Large intestine (tissue), 1 donor: ENCODE measurements around the gene GPM6B. TPM values are rescaled to one million over a fixed set of nuclear protein-coding genes. Genes with fewer than 3 reads are reported as not detected.

Experiments
- polyA plus RNA-seq: library from polyadenylated mRNA; unstranded; fragments of 120-200 nt; gene quantifications from one replicate; pipeline ENCODE4 v1.2.1, GENCODE V29; 2013

Gene GPM6B
- polyA plus RNA-seq, 1 donor: 11.5 TPM

Other genes starting within 250 kb of the GPM6B start
- gene EGFL6, start 247.5 kb downstream of the GPM6B start, polyA plus RNA-seq: 7.3 TPM
- 3.6 TPM for gene TCEANC, start 164.0 kb downstream of the GPM6B start, polyA plus RNA-seq
- 22.6 TPM for gene RAB9A, start 128.0 kb downstream of the GPM6B start, polyA plus RNA-seq
- 14.5 TPM for gene TRAPPC2, start 82.5 kb downstream of the GPM6B start, polyA plus RNA-seq
- gene OFD1, start 82.3 kb downstream of the GPM6B start, polyA plus RNA-seq: 42.8 TPM
- 19.6 TPM for gene GEMIN8, start 212.8 kb upstream of the GPM6B start, polyA plus RNA-seq